GM12878 (cell line): ENCODE measurements around the gene CCSER1. TPM values are rescaled to one million over a fixed set of nuclear protein-coding genes. Genes with fewer than 3 reads are reported as not detected.

Experiments used
- ATAC-seq: fragments of 200-7000 bp; cut with Tn5 transposase; 3 replicates; pipeline ENCODE4 v1.9.1; 2020; ENCODE audit warnings: mild to moderate bottlenecking, moderate library complexity
- BruUV-seq: library from RNA; stranded (reverse); fragments of 400-500 nt; replicated peaks from 2 replicates; lab custom pipeline; 2021; lab: Mats Ljungman, UMichigan
- CTCF ChIA-PET: fragments of 300-600 bp; sonication (Branson Sonifier 250); formaldehyde crosslinking; extraction: SDS; loops from one replicate; lab custom pipeline; 2021; ENCODE audit warnings: inconsistent platforms; lab: Yijun Ruan, JAX
- POLR2A ChIA-PET: fragments of 350-600 bp; formaldehyde crosslinking; extraction: SDS; loops from one replicate; lab custom pipeline; 2021; ENCODE audit warnings: inconsistent platforms; lab: Charles Lee
- RAD21 ChIA-PET: fragments of 300-600 bp; sonication (Branson Sonifier 250); formaldehyde crosslinking; loops from one replicate; lab custom pipeline; 2023; ENCODE audit warnings: antibody characterized with exemption; ENCODE audit not compliant: unreplicated experiment; lab: Charles Lee
- SMC1A ChIA-PET: fragments of 300-600 bp; sonication (Branson Sonifier 250); formaldehyde crosslinking; loops from one replicate; lab custom pipeline; 2023; ENCODE audit not compliant: unreplicated experiment, uncharacterized antibody; lab: Charles Lee
- DNase-seq: peaks from one replicate; pipeline ENCODE4 v3.0.0-alpha.2; 2011; ENCODE audit warnings: low read depth, low spot score
- FAIRE-seq: peaks from 3 replicates; lab custom pipeline; 2011; peaks lifted over from hg19 to GRCh38; lab: Jason Lieb, UNC
- H2AFZ ChIP-seq: 2 replicates; pipeline ENCODE4 v1.6.0; 2011; ENCODE audit warnings: low read depth, low read length, control low read depth; ENCODE audit not compliant: control insufficient read depth
- H3K27ac ChIP-seq: 2 replicates; pipeline ENCODE4 v1.5.1; 2011; ENCODE audit warnings: control low read depth; ENCODE audit not compliant: control insufficient read depth, insufficient read depth
- H3K27me3 ChIP-seq, 2 experiments: replicated peaks in 1 of 2; 2 replicates each; pipeline versions ENCODE4 v1.6.0 to v1.6.1; 2011; ENCODE audit warnings: low read length in 1 of 2; ENCODE audit not compliant: control insufficient read depth in 2 of 2, insufficient read depth in 2 of 2
- H3K36me3 ChIP-seq, 2 experiments: 2 replicates each; pipeline ENCODE4 v1.5.1; 2011; ENCODE audit warnings: low read length in 1 of 2; ENCODE audit not compliant: control insufficient read depth in 2 of 2, insufficient read depth in 2 of 2
- H3K4me1 ChIP-seq: 2 replicates; pipeline ENCODE4 v1.6.1; 2011; ENCODE audit warnings: mild to moderate bottlenecking, low read length, moderate library complexity, mixed read lengths; ENCODE audit not compliant: control insufficient read depth, insufficient read depth
- H3K4me2 ChIP-seq: 2 replicates; pipeline ENCODE4 v1.6.0; 2011; ENCODE audit warnings: control low read depth; ENCODE audit not compliant: control insufficient read depth, insufficient read depth
- H3K4me3 ChIP-seq: fragments of 200-600 bp; sonication (generic); 2 replicates; pipeline ENCODE4 v1.5.1; 2016
- H3K79me2 ChIP-seq: 2 replicates; pipeline ENCODE4 v1.6.0; 2011; ENCODE audit warnings: low read length; ENCODE audit not compliant: control insufficient read depth, insufficient read depth
- H3K9ac ChIP-seq: 2 replicates; pipeline ENCODE4 v1.8.0; 2011; ENCODE audit warnings: low read length, control low read depth, mixed read lengths; ENCODE audit not compliant: control insufficient read depth, insufficient read depth
- H3K9me3 ChIP-seq: replicated peaks from 3 replicates; pipeline ENCODE4 v1.5.1; 2011; ENCODE audit warnings: mild to moderate bottlenecking, low read length; ENCODE audit not compliant: control insufficient read depth, insufficient read depth
- H4K20me1 ChIP-seq: 2 replicates; pipeline ENCODE4 v1.6.0; 2011; ENCODE audit not compliant: control insufficient read depth, insufficient read depth
- BHLHE40 ChIP-seq, 2 experiments: fragments of 450-650 bp in 1 of 2; IDR thresholded peaks; 2 replicates each; pipeline ENCODE4 v1.6.1; 2011 to 2017; ENCODE audit warnings: low read depth in 2 of 2, borderline replicate concordance in 1 of 2, improper control_type of control experiment in 1 of 2, low read length in 1 of 2, mild to moderate bottlenecking in 1 of 2
- NBN ChIP-seq: fragments of 450-650 bp; IDR thresholded peaks from 2 replicates; pipeline ENCODE4 v1.6.1; 2016
- SRF ChIP-seq, 2 experiments: IDR thresholded peaks; 2 replicates each; pipeline ENCODE4 v1.6.1; 2011; ENCODE audit warnings: low read depth in 2 of 2, low read length in 2 of 2, mild to moderate bottlenecking in 1 of 2, moderate library complexity in 1 of 2
- ZBTB4 ChIP-seq: fragments of 450-650 bp; formaldehyde crosslinking; IDR thresholded peaks from 2 replicates; pipeline ENCODE4 v1.4.0; 2022; ENCODE audit warnings: mild to moderate bottlenecking, moderate library complexity
- WGBS: methylation state at CpG from one replicate; pipeline ENCODE4 v1.1.6; 2016; ENCODE audit warnings: low lambda C conversion rate; ENCODE audit not compliant: insufficient replicate concordance, insufficient coverage; ENCODE audit errors: missing lambda C conversion rate; 5-methylcytosine and 5-hydroxymethylcytosine counted together
- in situ Hi-C: fragments of 300-500 bp; cut with MboI; formaldehyde crosslinking; loops from 9 replicates; pipeline ENCODE4 v1.14.3; 2018; ENCODE audit warnings: mixed read lengths
- intact Hi-C: fragments of 100-400 bp; cut with micrococcal nuclease; formaldehyde crosslinking; loops from one replicate; pipeline ENCODE4 v1.14.2; 2022; ENCODE audit not compliant: unreplicated experiment
- polyA plus RNA-seq, 11 experiments: library from polyadenylated mRNA; depleted of rRNA in 4 of 11; unstranded in 6 of 11; stranded (reverse) in 5 of 11; fragments of >200 nt; fragmentation: Nextera tagmentation in 4 of 11; fragmentation: Illumina TruSeq in 1 of 11; extraction: Ambion mirVana in 4 of 11; extraction: Trizol in 1 of 11; gene quantifications; 1 replicate in 1 of 11; 2 replicates in 10 of 11; pipeline versions ENCODE4 v1.2.1 to v1.2.3, GENCODE V29; 2011 to 2016; ENCODE audit warnings: inconsistent platforms in 2 of 11, missing spikeins in 2 of 11, low read depth in 1 of 11
- total RNA-seq, 4 experiments: library from RNA; depleted of rRNA in 3 of 4; stranded (reverse); fragments of >200 nt in 3 of 4; fragmentation: Illumina TruSeq in 1 of 4; extraction: Trizol in 1 of 4; gene quantifications; 2 replicates each; pipeline versions ENCODE4 v1.2.1 to v1.2.3, GENCODE V29; 2013 to 2021

CCSER1 gene
- total and polyA plus RNA-seq, 10 of the 15 experiments (the other 5 are each of a cell fraction or from before 2014, with no cell fraction given): 0.22 to 2.7 (median 1.0) TPM

- TF ChIP-seq ZBTB4 (CRISPR knock-in tag) (no peak), BHLHE40 (IDR thresholded peaks at IDR 0.05; ENCODE audit: borderline replicate concordance in 1 of 2, low read depth in 2 of 2, low read length in 1 of 2) (no peak), SRF (IDR thresholded peaks at IDR 0.05; ENCODE audit: low read depth in 2 of 2, low read length in 2 of 2) (no peak)
- TF ChIP-seq, all 136 proteins: peak for 0
These were observed 823.8 kb downstream of the CCSER1 start (continued) for GRCh38 chr4:90951037-90951436.

- no peak for TF ChIP-seq NBN
- no peak overlapping the region for H3K4me3 ChIP-seq
- SMC1A ChIA-PET: interaction anchor here (0.7 kb wide), 1 partner anchor 27 kb away, joined by 3 read pairs; no protein-coding TSS in a partner anchor
- no peaks in the 10 kb centered on the region for H4K20me1 ChIP-seq
- FAIRE-seq (no peak), ATAC-seq (no peak), DNase-seq (no peak)
- POLR2A ChIA-PET: no interaction called here
- H3K4me2 ChIP-seq: no peak overlapping the region
- no peak overlapping the region for H2AFZ ChIP-seq
- H3K9ac ChIP-seq: no peak overlapping the region
- no peaks in the 10 kb centered on the region for H3K9me3 ChIP-seq
- H3K27ac ChIP-seq: no peak overlapping the region
- no TSS peak for BruUV-seq
- RAD21 ChIA-PET: no interaction called here
- WGBS: 3% methylated on average over 3 of the region's 3 CpGs
- H3K4me1 ChIP-seq: no peaks in the 10 kb centered on the region
- no peaks in the 10 kb centered on the region for H3K79me2 ChIP-seq
- intact Hi-C loops (no loop called here), in situ Hi-C loops (no loop called here)
- H3K27me3 ChIP-seq: no peaks in the 10 kb centered on the region
- H3K36me3 ChIP-seq: no peaks in the 10 kb centered on the region
- CTCF ChIA-PET: no interaction called here
These were observed 831.2 kb downstream of the CCSER1 start for GRCh38 chr4:90958256-90958895.
